PC-9 (cell line): ENCODE measurements around the gene LMF1.

Experiments
- CTCF ChIP-seq: fragments of 200-600 bp; sonication (generic); conservative IDR thresholded peaks from 2 replicates; pipeline ENCODE4 v1.6.1; 2017; ENCODE audit warnings: mixed run types, antibody characterized with exemption, mild to moderate bottlenecking, moderate library complexity
- EZH2 ChIP-seq: fragments of 200-600 bp; sonication (generic); IDR thresholded peaks from 2 replicates; pipeline ENCODE4 v1.8.0; 2017; ENCODE audit warnings: antibody characterized with exemption, low read depth

- TF ChIP-seq EZH2 (no peak), CTCF (no peak)
Observed at GRCh38 chr16:988471-989353, 17.9 kb upstream of the LMF1 start.
